Effector memory CD4-positive, alpha-beta T cell (primary cell): ENCODE results near the gene NLRP3.

ENCODE experiments used
- DNase-seq, 3 donors: peaks; one replicate each; pipeline ENCODE4 v3.0.0-alpha.2; 2020
- H3K27ac ChIP-seq: 2 replicates; pipeline ENCODE4 v1.7.0; 2013; ENCODE audit warnings: mild to moderate bottlenecking, low read length, moderate library complexity; ENCODE audit not compliant: insufficient read depth, poor library complexity, severe bottlenecking
- H3K27me3 ChIP-seq: replicated peaks from 2 replicates; pipeline ENCODE4 v1.7.0; 2013; ENCODE audit warnings: mild to moderate bottlenecking, low read length; ENCODE audit not compliant: insufficient read depth, control insufficient read depth, poor library complexity, severe bottlenecking
- H3K36me3 ChIP-seq: 2 replicates; pipeline ENCODE4 v1.7.0; 2013; ENCODE audit warnings: mild to moderate bottlenecking, low read length, moderate library complexity; ENCODE audit not compliant: control insufficient read depth, insufficient read depth
- H3K4me1 ChIP-seq: 2 replicates; pipeline ENCODE4 v1.7.0; 2013; ENCODE audit warnings: low read length, mild to moderate bottlenecking; ENCODE audit not compliant: control insufficient read depth, insufficient read depth, poor library complexity, severe bottlenecking
- H3K4me3 ChIP-seq: 2 replicates; pipeline ENCODE4 v1.7.0; 2013; ENCODE audit warnings: low read length, low read depth, mild to moderate bottlenecking; ENCODE audit not compliant: insufficient read depth, poor library complexity, severe bottlenecking
- H3K9me3 ChIP-seq: 2 replicates; pipeline ENCODE4 v1.7.0; 2013; ENCODE audit warnings: mild to moderate bottlenecking, low read length, moderate library complexity; ENCODE audit not compliant: control insufficient read depth

NLRP3 gene

DNA sequence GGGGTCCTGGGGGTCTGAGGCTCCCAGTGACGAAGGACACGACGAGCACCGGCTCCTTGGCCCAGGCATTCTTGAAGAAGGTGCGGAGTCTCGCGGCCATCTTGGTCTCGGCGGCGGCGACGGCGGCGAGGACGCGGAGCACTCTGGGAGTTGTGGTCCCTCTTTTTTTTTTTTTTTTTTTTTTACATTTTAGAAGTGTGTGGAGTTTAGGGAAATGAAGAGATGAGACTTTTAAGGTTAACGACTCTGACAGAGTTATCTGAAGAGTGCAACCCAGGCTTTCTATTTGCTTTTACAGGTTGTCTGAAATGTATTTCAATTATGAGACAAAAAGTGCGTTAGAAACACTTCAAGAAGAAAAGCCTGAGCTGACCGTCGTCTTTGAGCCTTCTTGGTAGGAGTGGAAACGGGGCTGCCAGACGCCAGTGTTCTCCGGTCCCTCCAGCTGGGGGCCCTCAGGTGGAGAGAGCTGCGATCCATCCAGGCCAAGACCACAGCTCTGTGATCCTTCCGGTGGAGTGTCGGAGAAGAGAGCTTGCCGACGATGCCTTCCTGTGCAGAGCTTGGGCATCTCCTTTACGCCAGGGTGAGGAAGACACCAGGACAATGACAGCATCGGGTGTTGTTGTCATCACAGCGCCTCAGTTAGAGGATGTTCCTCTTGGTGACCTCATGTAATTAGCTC, 32.3 kb downstream of the NLRP3 start:
- Histone ChIP-seq H3K4me3 (no peak overlapping the region), H3K36me3 (peaks cover 33% of the 10 kb centered on the region)
- DNase-seq, result no peak

GRCh38 chr1:247451388-247452010, 35.5 kb downstream of the NLRP3 start:
- H3K4me3 ChIP-seq, result no peak overlapping the region
- no peaks in the 10 kb centered on the region for H3K27me3 ChIP-seq
- H3K4me1 ChIP-seq, result no peaks in the 10 kb centered on the region

More for the DNA sequence above, 32.3 kb downstream of the NLRP3 start:
- no peaks in the 10 kb centered on the region for H3K27me3 ChIP-seq
- no peak overlapping the region for H3K27ac ChIP-seq
- no peaks in the 10 kb centered on the region for H3K4me1 ChIP-seq
- no peaks in the 10 kb centered on the region for H3K9me3 ChIP-seq

DNA sequence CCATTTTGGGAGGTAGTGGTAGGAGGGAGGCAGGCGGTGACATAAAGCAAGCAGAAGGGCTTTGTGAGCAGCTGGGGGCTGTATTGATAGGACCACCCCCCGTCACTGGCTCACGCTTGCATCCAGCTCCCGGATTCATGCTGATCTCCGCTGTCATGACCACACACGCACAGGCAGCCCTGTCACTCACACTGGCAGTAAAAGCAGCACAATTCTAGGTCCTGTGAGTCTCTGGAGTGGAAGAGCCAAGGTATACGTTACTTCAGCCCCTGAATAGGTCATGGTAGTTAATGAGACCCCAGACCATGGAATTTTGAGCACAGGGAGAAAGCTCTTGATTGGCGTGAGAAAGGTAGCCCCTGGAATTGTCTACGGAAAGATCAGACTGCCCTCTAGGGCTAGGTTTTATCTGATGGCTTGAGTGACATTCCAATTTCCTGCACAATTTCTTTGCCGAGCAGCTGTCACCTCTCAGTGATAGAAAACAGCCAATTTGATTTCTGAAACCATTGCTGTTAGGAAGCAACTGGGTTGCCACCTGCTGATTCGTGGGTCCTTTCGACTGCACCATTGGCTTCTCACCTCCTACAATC, 36.6 kb downstream of the NLRP3 start:
- no peaks in the 10 kb centered on the region for H3K9me3 ChIP-seq
- no peak for DNase-seq

More at GRCh38 chr1:247451388-247452010, 35.5 kb downstream of the NLRP3 start:
- no peaks in the 10 kb centered on the region for H3K9me3 ChIP-seq
- no peak for DNase-seq
- no peak overlapping the region for H3K27ac ChIP-seq
- peaks cover 7% of the 10 kb centered on the region for H3K36me3 ChIP-seq

GRCh38 chr1:247453245-247453644, 37.3 kb downstream of the NLRP3 start:
- Histone ChIP-seq H3K4me3 (no peak overlapping the region), H3K27me3 (no peaks in the 10 kb centered on the region), H3K27ac (no peak overlapping the region), H3K9me3 (no peaks in the 10 kb centered on the region), H3K4me1 (no peaks in the 10 kb centered on the region), H3K36me3 (peaks cover 4% of the 10 kb centered on the region)
- DNase-seq, result no peak

More for the DNA sequence above, 36.6 kb downstream of the NLRP3 start:
- Histone ChIP-seq H3K4me3 (no peak overlapping the region), H3K27me3 (no peaks in the 10 kb centered on the region), H3K36me3 (peaks cover 4% of the 10 kb centered on the region), H3K4me1 (no peaks in the 10 kb centered on the region), H3K27ac (no peak overlapping the region)

DNA sequence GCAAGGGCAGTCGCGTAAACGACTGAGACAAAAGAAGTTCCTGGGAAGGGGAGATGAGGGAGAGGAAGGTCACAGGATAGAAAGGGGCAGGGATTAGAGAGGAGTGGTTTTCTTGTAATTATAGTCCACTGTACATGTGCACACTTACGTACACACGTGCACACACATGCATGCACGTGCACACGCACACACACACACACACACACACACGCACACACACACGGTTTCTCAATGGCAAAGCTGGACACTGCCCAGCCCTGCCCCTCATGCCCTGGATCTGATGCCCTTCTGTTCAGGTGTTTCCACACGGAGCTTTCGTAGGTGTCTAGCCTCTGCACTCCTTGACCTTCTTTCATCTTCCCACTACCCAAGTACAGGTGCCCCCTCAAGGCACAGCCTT, 38.0 kb downstream of the NLRP3 start:
- Histone ChIP-seq H3K27ac (no peak overlapping the region), H3K36me3 (peaks cover 4% of the 10 kb centered on the region), H3K4me1 (no peaks in the 10 kb centered on the region), H3K9me3 (no peaks in the 10 kb centered on the region), H3K27me3 (no peaks in the 10 kb centered on the region), H3K4me3 (no peak overlapping the region)
- no peak for DNase-seq

- H3K4me1 ChIP-seq, result no peaks in the 10 kb centered on the region
- no peaks in the 10 kb centered on the region for H3K9me3 ChIP-seq
- no peaks in the 10 kb centered on the region for H3K27me3 ChIP-seq
- no peak overlapping the region for H3K27ac ChIP-seq
- DNase-seq, result no peak
- H3K4me3 ChIP-seq, result no peak overlapping the region
- no peaks in the 10 kb centered on the region for H3K36me3 ChIP-seq
Observed at GRCh38 chr1:247456021-247456420, 40.0 kb downstream of the NLRP3 start.

DNA sequence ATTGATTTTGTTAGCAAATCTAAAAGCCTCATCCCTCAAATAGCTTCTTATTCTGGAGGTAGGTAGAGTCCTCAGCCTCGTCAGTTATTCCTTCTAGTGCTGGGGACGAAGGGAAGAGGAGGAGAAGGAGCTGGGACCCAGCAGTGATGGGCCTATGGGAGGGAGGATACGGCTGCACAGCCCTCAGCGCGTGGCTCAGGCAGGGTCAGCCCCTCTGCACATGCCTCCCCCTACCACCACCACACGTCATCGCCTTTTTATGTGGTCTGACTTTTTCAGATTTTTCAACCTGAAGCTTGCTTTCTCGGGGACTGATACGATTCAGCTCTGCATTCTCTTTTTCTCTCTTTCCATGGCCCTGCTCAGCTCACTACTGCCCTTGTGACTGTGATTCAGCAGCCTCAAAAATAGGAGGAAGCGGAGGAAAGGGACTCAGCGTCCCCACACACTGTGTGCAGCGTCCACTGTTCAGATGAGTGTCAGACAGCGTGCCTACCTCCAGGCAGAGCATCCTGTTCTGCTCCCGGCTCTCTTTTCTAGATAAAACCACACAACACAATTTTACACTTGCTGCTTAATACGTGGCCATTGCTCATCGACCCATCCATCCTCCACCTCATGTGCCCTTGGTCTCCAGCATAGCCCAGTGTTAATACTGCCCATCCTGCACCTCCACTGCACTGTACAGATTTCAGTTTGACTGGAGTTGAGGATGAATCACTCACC, 41.1 kb downstream of the NLRP3 start:
- DNase-seq, result no peak
- Histone ChIP-seq H3K4me3 (no peak overlapping the region), H3K4me1 (no peaks in the 10 kb centered on the region)

DNA sequence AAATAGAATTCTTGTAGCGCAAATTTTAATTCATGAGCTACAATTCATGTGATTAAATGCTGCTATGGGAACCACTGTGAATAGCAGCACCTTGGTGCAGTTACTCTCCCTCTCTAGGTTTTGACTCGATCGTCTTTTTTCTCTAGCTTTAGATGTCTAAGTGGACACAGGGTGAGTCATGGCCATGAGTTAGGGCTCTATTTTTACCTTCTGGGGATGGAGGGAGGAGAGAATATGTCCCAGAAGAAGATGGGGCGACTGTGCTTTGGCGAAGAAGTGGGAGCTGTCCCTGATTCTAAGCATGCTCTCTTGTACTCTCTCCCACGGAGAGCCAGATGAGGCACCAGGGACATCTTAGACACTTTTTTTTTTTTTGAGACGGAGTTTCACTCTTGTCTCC, 43.5 kb downstream of the NLRP3 start:
- Histone ChIP-seq H3K27ac (no peak overlapping the region), H3K4me1 (no peaks in the 10 kb centered on the region), H3K4me3 (no peak overlapping the region), H3K36me3 (no peaks in the 10 kb centered on the region), H3K9me3 (no peaks in the 10 kb centered on the region), H3K27me3 (no peaks in the 10 kb centered on the region)
- no peak for DNase-seq

More for the DNA sequence above, 41.1 kb downstream of the NLRP3 start:
- Histone ChIP-seq H3K36me3 (no peaks in the 10 kb centered on the region), H3K9me3 (no peaks in the 10 kb centered on the region), H3K27ac (no peak overlapping the region), H3K27me3 (no peaks in the 10 kb centered on the region)

DNA sequence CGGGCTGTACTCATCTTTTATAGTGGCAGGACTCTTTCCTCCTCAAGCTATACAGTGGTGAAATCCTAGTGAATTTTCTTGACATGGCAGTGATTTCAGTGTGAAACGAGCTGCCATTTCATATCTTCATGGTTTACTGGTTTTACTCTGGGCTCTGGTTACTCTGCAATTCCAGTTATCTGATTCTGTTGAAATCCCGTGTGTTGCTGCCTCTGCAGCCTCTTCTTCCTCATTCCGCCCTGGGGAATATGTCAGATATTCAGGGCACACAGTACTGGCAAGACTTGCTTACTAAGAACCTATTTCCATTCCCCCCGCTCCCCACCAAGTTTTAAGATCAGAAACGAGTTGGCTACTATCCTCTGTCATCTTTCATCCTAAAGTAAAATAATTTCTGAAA, 49.8 kb downstream of the NLRP3 start:
- no peaks in the 10 kb centered on the region for H3K36me3 ChIP-seq

DNA sequence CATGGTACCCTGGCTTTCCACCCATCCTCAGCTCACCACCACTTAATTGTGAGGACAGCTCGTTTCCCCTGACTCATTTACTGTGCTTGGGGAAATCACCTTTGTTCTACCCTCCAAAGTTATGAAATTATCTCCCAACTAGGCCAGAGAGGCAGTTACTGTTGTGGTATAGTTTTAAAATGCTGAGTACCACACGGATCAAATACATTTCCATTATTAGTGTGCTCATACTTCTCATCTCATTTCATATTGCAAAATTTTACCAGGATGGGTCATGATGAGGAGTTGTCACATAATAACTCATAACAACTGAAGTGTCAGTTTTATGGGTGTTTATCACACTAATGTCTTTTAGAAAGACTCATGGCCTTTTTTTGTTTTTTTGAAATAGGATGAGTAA, 51.2 kb downstream of the NLRP3 start:
- no peaks in the 10 kb centered on the region for H3K9me3 ChIP-seq
- H3K4me1 ChIP-seq, result no peaks in the 10 kb centered on the region
- H3K27ac ChIP-seq, result no peak overlapping the region
- no peak for DNase-seq
- no peaks in the 10 kb centered on the region for H3K27me3 ChIP-seq
- no peaks in the 10 kb centered on the region for H3K36me3 ChIP-seq
- H3K4me3 ChIP-seq, result no peak overlapping the region

More for the DNA sequence above, 49.8 kb downstream of the NLRP3 start:
- no peak overlapping the region for H3K4me3 ChIP-seq
- H3K4me1 ChIP-seq, result no peaks in the 10 kb centered on the region
- H3K27ac ChIP-seq, result no peak overlapping the region
- no peaks in the 10 kb centered on the region for H3K27me3 ChIP-seq
- DNase-seq, result no peak
- H3K9me3 ChIP-seq, result no peaks in the 10 kb centered on the region
